ENCODE results near the gene PARP12.

PARP12 gene

GRCh38 chr7:140034421-140034820 is 28.3 kb downstream of the PARP12 start:
- DNase-seq, result no peak

DNA sequence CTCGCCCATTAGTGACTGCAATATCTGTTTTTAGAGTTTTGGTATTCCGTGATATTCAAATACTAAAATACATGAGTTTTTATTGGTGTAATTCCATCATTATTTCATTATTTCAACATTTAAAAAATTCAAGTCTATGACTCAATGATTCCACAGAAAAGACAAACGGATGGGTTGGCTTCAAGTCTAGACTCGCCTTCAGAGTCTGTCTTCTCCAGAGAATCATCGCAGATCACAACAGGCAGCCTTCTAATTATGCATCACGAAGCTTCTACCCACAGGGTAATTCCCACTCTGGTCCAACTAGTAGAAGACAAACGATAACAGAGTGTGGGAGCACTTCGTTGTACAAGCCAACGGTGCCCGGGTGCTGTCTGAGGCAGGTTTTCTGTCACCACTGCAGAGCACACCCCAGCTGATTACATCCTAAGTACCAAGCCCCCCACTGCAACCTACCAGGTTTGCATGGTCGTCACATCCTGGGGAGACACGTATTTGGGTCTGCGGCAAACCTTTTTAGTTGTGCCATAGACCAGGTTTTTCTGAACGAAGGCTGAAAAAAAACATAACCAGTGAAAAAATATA is 28.9 kb downstream of the PARP12 start:
- no peak for DNase-seq

- DNase-seq, result no peak
Measured at GRCh38 chr7:140033036-140033435, 29.7 kb downstream of the PARP12 start.

GRCh38 chr7:140031364-140031763 is 31.4 kb downstream of the PARP12 start:
- DNase-seq, result no peak

GRCh38 chr7:140029072-140029471 is 33.7 kb downstream of the PARP12 start:
- no peak for DNase-seq

DNA sequence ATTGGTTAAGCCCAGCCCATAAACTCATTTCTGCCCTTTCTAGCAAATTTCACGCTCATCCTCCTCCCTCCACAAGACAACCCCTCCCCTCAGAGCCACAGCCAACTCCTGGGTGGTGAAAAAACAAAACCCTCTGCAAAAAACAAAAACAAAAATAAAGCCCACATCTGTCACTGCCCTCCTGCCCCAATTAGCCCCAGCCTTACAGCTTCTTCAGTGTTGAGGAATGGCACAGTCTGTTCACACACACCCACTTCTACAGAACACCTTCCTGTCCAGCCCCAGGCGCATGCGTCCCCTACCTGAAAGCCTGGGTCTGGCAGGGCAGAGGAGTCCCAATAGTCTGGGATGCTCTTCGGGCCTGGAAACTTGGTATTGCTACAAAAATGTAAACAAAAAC is 34.4 kb downstream of the PARP12 start:
- DNase-seq, result no peak

GRCh38 chr7:140027858-140028257 is 34.9 kb downstream of the PARP12 start:
- DNase-seq, result no peak

GRCh38 chr7:140026935-140027334 is 35.8 kb downstream of the PARP12 start:
- no peak for DNase-seq

DNA sequence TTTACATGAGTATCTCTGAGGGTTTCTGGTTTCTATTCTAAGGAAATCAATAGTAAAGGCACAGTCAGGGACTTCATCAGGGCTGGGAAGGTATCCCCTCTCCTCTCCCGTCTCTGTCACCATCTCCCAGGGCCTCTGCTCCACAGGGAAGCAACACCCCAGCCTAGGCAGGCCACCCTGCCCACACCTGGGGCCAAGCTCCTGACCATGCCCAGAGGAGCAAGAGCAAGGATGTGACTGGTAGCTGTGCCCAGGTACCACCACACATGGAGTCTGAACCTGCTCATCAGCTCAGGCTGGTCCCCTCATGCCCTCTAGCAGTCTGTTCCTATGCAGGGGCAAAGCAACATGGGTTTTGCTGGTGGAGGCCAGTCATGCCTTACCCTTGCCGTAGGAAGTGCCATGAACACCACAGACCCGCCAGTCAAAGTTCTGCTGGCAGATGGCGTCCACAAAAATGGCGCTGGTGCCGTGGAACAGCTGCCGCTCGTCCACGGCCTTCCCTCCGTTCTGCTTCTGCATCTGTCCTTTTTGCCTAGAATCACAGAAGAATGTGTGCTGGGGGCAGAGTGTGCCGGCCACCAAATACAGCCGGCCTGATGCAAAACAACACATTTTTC is 36.8 kb downstream of the PARP12 start:
- no peak for DNase-seq

- DNase-seq, result no peak
Measured at GRCh38 chr7:140025241-140025640, 37.5 kb downstream of the PARP12 start.

- DNase-seq, result no peak
Measured at GRCh38 chr7:140024585-140024984, 38.2 kb downstream of the PARP12 start.

GRCh38 chr7:140023728-140024127 is 39.0 kb downstream of the PARP12 start:
- no peak for DNase-seq

DNA sequence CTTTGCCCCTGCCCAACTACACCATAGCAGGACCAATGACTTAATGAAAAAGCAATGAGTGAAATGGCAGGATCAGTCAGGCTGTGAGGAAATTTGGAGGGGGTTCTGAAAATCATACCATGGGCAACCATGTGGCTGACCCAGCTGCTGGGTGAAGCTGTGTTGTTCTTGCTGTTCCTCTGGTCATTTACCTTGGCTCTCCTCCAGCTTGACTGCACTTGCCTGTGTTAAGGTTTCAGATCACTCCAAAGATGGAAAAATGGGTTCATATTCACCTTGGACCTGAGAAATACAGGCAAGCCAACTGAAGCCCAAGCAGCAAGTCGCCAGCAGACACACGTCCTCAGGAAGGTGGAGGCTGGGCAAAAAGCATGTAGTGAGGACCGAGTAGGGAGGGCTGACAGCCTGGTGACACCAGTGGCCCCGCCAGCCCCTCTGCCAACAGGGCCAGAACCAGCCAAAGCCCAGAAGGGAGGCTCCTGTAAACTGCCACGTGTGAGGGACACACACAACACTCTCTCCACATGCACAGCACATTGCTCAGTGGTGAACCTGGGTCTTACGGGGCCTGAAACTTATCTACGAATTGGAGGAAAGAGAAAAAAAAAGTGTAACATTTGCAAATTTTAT is 40.1 kb downstream of the PARP12 start:
- no peak for DNase-seq

- DNase-seq, result no peak
Measured at GRCh38 chr7:140021603-140022002, 41.1 kb downstream of the PARP12 start.

DNA sequence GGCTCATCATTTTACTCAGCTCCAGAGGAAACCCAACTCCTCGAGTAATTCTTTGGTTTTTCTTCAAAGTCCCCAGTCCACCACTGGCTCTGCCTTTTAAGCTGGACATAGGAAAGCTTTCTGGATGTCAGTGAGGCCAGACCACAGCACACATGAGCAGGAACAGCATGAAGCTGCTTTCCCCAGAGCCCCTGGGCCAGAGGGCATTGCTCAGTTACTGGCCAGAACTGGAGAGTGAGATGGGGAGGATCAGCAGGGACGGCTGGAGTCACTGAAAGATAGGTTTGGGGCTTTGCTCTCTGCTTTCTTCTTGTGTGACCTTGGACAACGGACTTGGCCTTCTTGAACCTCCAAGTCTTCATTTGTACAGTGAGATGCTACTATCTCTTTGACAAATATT is 43.1 kb downstream of the PARP12 start:
- no peak for DNase-seq

DNA sequence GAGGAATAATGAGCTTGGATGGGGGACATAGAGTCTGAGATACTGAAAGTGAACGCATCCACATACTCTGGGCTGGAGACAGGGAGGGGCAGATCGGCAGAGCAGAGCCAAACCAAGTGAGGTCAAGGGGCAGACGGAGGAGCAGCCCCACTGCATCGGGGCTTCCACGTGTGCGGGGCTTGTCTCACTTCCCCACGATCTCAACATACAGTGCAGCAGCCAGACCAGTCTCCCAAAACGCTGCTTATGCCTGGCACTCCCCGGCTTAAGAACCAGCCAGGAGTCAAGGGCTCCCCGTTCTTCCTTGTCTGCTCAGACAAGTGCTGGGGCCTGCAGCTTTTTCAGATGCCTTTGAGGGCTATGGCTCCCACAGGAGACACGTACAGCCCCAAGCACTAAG is 43.6 kb downstream of the PARP12 start:
- no peak for DNase-seq

GRCh38 chr7:140018125-140019043 is 44.4 kb downstream of the PARP12 start:
- no peak for DNase-seq

DNA sequence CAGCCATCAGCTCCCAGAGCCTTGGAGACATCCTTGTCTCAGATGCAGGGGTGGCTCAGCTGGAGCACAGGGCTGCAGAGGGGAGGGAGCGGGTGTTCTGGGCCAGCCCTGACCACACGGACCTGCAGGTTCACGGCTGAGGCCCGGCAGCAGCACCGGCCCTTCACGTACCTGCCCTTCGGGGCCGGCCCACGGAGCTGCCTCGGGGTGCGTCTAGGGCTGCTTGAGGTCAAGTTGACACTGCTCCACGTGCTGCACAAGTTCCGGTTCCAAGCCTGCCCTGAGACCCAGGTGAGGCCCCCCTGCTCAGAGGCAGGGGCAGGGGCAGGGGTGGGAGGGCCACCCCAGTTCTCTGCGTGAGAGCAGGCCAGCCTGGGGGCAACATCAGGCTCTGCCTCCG is 45.2 kb downstream of the PARP12 start:
- no peak for DNase-seq

DNA sequence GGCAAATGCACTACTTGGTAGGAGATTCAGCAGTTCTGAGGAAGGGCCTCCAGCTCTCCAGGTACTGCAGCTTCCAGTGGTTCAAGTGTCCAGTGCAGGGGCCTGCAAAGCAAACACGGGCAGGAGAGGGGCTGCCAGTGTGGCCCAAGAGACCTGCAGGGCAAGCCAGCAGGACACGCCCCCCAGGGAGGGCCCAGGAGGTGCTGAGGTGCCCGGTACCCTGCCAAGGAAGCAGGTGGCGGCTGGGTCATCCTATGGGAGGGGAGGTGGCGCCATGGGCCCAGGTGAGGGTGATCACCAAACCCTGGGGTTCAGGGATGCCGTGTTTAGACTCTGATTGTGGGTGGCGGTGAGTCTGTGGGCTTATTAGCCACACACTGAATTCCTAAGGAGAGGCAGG is 45.7 kb downstream of the PARP12 start:
- no peak for DNase-seq

DNA sequence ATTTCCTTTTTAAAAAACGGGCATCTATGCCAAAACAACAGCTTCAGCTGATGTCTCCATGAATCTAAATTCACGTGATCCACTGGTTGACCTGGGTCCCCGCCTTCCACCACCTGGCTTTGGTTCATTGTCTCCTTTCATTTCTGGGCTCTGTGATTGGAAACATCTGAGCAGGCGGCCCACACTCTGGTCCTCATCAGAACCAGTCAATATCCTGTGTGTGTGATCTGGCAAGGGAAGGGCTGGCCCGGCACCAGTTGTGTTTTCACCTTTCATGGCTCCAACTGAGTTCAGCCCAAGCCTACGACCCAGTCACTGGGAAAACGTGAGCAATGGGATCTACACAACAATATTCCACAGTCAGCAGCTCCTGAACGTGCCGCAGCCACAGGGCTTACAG is 46.2 kb downstream of the PARP12 start:
- no peak for DNase-seq

DNA sequence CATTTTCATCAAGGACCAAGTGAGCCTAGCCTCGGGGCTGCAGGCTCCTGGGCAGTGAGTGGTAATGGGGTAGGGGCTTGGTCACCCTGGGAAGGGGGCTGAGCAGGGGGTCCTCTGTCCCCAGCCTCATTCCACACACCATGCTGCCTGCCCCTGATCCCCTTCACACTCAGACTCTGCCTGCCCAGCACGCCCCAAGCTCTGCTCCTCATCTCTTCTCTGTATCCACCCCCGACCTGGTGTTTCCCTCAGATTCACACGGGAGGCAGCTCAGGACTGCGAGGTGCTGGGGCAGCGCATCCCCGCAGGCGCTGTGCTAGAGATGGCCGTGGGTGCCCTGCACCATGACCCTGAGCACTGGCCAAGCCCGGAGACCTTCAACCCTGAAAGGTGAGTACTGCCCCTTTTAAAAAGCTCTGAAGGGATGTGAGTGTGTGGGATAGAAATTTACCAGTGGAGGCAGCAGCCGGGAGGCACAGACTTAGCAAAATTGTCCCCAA is 47.2 kb downstream of the PARP12 start:
- no peak for DNase-seq

DNA sequence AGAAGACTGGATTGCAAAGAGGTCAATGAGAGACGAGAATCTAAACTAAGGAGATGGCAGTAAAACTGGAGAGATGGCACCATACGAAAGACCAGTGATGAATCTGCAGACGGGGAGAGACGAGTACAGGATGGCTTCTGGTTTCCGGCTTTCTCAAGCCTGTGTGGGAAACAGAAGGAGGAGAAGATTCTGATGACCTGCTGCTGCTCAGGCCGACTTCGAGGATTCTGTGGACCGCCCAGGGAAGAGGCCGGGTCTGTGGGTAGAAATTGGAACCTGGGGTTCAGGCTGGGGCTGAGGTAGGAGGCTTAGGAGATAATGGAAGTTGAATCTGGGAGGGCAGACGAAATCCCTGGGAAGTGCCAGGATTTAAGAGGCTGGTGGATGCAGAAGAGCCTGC is 48.6 kb downstream of the PARP12 start:
- DNase-seq, result no peak

DNA sequence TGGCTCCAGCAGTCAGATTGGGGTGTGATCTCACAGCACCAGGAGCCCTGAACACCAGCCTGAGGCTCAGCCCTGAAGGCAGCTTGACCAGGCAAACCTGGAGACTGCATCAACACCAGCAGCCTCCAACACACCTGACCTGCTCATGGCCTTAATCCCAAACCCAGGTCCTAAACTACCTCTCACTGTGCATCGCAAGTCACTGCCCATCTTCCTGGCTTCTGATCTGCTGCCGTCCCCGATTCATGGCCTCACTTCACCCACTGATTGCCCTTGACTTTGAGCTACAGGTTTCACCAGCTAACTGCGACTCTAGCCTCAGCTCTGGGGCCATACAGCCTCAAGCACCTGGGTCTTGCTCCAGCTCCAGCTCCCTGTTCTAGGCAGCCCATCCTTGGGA is 49.1 kb downstream of the PARP12 start:
- DNase-seq, result no peak

Data from activated gamma-delta T cell treated with Interleukin-2 at 50 U/mL for 16 hours (primary cell).